Spleen (tissue), 7 donors: ENCODE data around the gene PTPRU.

Experiments used
- CTCF ChIP-seq, 11 experiments: fragments of 200-600 bp in 7 of 11; fragments of 450-650 bp in 4 of 11; sonication (generic) in 4 of 11; IDR thresholded peaks in 8 of 11; conservative IDR thresholded peaks in 3 of 11; 1 replicate in 7 of 11; 2 replicates in 4 of 11; pipeline versions ENCODE4 v1.4.0 to v1.8.0; 2016 to 2021; ENCODE audit warnings: antibody characterized with exemption in 11 of 11, inconsistent platforms in 4 of 11, mild to moderate bottlenecking in 1 of 11
- POLR2A ChIP-seq, 3 donors: fragments of 450-650 bp; IDR thresholded peaks; one replicate each; pipeline ENCODE4 v1.5.1; 2017; ENCODE audit warnings: antibody characterized with exemption in 3 of 3, mild to moderate bottlenecking in 1 of 3
- POLR2AphosphoS5 ChIP-seq, 3 donors: sonication (generic); formaldehyde crosslinking; IDR thresholded peaks; one replicate each; pipeline ENCODE4 v1.5.1; 2017; ENCODE audit warnings: antibody characterized with exemption in 3 of 3
- donor health status: DM: no; HTN: no; CAD: no; lungs with moderate emphysema.
- donor health status: DM: no; HTN: no; CAD: no.
- donor health status: DM: no; HTN: no; CAD: no.

GRCh38 chr1:29370067-29370466 is 133.7 kb downstream of the PTPRU start:
- TF ChIP-seq CTCF (IDR thresholded peaks at IDR 0.05 in 8 of 11, conservative IDR thresholded peaks at IDR 0.05 in 3 of 11) (no peak), POLR2A (IDR thresholded peaks at IDR 0.05) (no peak), POLR2AphosphoS5 (IDR thresholded peaks at IDR 0.05) (no peak)
